ENCODE results near the gene SUN1. TPM values are rescaled to one million over a fixed set of nuclear protein-coding genes. Genes with fewer than 3 reads are reported as not detected.

SUN1 gene
- total and polyA plus RNA-seq, 10 of the 15 experiments (the other 5 are each of a cell fraction or from before 2014, with no cell fraction given): 27.8 to 107 (median 65.8) TPM

DNA sequence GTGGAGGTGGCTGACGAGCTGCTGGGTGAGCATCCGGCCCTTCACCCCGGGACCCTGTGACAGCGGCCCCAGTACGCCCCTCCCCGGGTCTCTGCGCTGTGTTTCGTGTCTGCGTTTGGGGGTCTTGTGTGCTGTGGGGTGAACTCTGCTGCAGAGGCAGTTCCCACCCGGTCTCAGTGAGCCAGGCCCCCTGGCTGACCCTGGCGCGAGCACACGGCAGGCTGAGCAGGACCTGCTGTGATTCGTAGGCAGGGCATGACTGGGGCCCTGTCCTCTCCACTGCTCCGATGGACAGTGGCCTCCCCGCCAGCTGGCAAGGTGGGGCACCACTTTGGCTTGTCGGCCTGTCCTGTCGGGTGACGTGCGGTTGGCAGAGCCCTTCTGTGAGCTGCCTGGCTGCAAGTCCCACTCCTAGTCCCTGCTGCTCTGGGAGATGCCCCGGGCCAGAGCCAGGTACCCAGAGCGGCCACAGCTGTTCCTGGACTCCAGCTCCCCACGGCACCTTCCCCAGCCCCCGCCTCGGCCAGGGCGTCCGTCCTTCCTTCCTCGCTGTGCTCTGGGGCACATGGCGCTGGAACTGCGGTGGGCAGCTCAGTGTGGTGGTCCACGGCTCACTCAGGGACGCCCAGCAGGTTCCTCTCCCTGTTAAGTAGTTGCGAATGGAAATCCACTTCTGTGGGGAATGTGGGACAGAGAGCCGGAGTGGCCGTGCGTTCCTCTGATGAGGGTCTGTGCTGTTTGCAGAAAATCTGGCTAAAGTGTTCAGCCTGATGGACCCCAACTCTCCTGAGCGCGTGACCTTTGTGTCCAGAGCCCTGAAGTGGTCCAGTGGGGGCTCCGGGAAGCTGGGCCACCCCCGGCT is 54.6 kb downstream of the SUN1 start:
- no TSS peak for BruUV-seq (replicated peaks)
- TF ChIP-seq ZNF24 (IDR thresholded peaks at IDR 0.05) (no peak), IKZF1 (conservative IDR thresholded peaks at IDR 0.05) (no peak), SMARCA5 (IDR thresholded peaks at IDR 0.05) (no peak), SUPT20H (IDR thresholded peaks at IDR 0.05; ENCODE audit: borderline replicate concordance, control insufficient read depth, low read depth, low read length) (no peak)
- TF ChIP-seq, protein P1, sequence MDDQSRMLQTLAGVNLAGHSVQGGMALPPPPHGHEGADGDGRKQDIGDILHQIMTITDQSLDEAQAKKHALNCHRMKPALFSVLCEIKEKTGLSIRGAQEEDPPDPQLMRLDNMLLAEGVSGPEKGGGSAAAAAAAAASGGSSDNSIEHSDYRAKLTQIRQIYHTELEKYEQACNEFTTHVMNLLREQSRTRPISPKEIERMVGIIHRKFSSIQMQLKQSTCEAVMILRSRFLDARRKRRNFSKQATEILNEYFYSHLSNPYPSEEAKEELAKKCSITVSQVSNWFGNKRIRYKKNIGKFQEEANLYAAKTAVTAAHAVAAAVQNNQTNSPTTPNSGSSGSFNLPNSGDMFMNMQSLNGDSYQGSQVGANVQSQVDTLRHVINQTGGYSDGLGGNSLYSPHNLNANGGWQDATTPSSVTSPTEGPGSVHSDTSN (IDR thresholded peaks at IDR 0.05; ENCODE audit: insufficient replicate concordance, low read depth, low read length): no peak
- TF ChIP-seq, protein P2, sequence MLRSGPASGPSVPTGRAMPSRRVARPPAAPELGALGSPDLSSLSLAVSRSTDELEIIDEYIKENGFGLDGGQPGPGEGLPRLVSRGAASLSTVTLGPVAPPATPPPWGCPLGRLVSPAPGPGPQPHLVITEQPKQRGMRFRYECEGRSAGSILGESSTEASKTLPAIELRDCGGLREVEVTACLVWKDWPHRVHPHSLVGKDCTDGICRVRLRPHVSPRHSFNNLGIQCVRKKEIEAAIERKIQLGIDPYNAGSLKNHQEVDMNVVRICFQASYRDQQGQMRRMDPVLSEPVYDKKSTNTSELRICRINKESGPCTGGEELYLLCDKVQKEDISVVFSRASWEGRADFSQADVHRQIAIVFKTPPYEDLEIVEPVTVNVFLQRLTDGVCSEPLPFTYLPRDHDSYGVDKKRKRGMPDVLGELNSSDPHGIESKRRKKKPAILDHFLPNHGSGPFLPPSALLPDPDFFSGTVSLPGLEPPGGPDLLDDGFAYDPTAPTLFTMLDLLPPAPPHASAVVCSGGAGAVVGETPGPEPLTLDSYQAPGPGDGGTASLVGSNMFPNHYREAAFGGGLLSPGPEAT (IDR thresholded peaks at IDR 0.05; ENCODE audit: low read depth): no peak
- TF ChIP-seq, protein P3, sequence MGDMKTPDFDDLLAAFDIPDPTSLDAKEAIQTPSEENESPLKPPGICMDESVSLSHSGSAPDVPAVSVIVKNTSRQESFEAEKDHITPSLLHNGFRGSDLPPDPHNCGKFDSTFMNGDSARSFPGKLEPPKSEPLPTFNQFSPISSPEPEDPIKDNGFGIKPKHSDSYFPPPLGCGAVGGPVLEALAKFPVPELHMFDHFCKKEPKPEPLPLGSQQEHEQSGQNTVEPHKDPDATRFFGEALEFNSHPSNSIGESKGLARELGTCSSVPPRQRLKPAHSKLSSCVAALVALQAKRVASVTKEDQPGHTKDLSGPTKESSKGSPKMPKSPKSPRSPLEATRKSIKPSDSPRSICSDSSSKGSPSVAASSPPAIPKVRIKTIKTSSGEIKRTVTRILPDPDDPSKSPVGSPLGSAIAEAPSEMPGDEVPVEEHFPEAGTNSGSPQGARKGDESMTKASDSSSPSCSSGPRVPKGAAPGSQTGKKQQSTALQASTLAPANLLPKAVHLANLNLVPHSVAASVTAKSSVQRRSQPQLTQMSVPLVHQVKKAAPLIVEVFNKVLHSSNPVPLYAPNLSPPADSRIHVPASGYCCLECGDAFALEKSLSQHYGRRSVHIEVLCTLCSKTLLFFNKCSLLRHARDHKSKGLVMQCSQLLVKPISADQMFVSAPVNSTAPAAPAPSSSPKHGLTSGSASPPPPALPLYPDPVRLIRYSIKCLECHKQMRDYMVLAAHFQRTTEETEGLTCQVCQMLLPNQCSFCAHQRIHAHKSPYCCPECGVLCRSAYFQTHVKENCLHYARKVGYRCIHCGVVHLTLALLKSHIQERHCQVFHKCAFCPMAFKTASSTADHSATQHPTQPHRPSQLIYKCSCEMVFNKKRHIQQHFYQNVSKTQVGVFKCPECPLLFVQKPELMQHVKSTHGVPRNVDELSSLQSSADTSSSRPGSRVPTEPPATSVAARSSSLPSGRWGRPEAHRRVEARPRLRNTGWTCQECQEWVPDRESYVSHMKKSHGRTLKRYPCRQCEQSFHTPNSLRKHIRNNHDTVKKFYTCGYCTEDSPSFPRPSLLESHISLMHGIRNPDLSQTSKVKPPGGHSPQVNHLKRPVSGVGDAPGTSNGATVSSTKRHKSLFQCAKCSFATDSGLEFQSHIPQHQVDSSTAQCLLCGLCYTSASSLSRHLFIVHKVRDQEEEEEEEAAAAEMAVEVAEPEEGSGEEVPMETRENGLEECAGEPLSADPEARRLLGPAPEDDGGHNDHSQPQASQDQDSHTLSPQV (IDR thresholded peaks at IDR 0.05): no peak

More for the DNA sequence above, 54.6 kb downstream of the SUN1 start:
- Histone ChIP-seq H3K36me3 (ENCODE audit: control insufficient read depth in 2 of 2, insufficient read depth in 2 of 2, low read length in 1 of 2) (peaks cover 5 to 40% of the 10 kb centered on the region in 2 experiments; a peak in 3 of 4 replicates), H4K20me1 (ENCODE audit: control insufficient read depth, insufficient read depth) (peaks cover 3% of the 10 kb centered on the region; the same call in 1 of the 2 replicates), H2AFZ (ENCODE audit: control insufficient read depth, low read depth, low read length) (no peak overlapping the region), H3K9me3 (replicated peaks; ENCODE audit: control insufficient read depth, insufficient read depth, low read length) (no peaks in the 10 kb centered on the region; the same call in 2 of the 3 replicates), H3K4me1 (ENCODE audit: control insufficient read depth, insufficient read depth, low read length) (no peaks in the 10 kb centered on the region), H3K79me2 (ENCODE audit: control insufficient read depth, insufficient read depth, low read length) (peaks cover 25% of the 10 kb centered on the region), H3K4me3 (no peak overlapping the region), H3K27me3 (replicated peaks in 1 of 2; ENCODE audit: control insufficient read depth in 2 of 2, insufficient read depth in 2 of 2, low read length in 1 of 2) (no peaks in the 10 kb centered on the region), H3K27ac (ENCODE audit: control insufficient read depth, insufficient read depth) (no peak overlapping the region), H3K4me2 (ENCODE audit: control insufficient read depth, insufficient read depth) (no peak overlapping the region), H3K9ac (ENCODE audit: control insufficient read depth, insufficient read depth, low read length) (no peak overlapping the region)
- ChIA-PET CTCF (no interaction called here), POLR2A (no interaction called here), SMC1A (ENCODE audit: uncharacterized antibody, unreplicated experiment) (no interaction called here), RAD21 (ENCODE audit: unreplicated experiment) (no interaction called here)
- intact Hi-C loops (cut with micrococcal nuclease; ENCODE audit: unreplicated experiment) (no loop called here), in situ Hi-C loops (cut with MboI) (no loop called here)
- no peak for FAIRE-seq
- 97% methylated on average over 34 of the region's 40 CpGs for WGBS (ENCODE audit: insufficient coverage, insufficient replicate concordance, low lambda C conversion rate, missing lambda C conversion rate)
- no peak for ATAC-seq
- DNase-seq (ENCODE audit: low read depth, low spot score): no peak
